Measurements from ENCODE around the gene U2AF1L4. TPM values are rescaled to one million over a fixed set of nuclear protein-coding genes. Genes with fewer than 3 reads are reported as not detected.
A peak's percentile ranks its signal among the peaks of the same experiment; 100 is the strongest.

The U2AF1L4 gene
- polyA plus RNA-seq, 3 donors: 6.2 to 140 (median 8.7) TPM

- H3K4me1 Mint-ChIP-seq: no peaks in the 10 kb centered on the region
- WGBS (ENCODE audit: insufficient coverage): 97% methylated on average over 25 of the region's 31 CpGs
- no peaks in the 10 kb centered on the region for H3K4me1 ChIP-seq (ENCODE audit: control insufficient read depth in 1 of 2, insufficient read depth in 2 of 2, low read length in 2 of 2)
These were observed 41.3 kb upstream of the U2AF1L4 start for GRCh38 chr19:35786299-35787160.

GRCh38 chr19:35785339-35785627 is 40.1 kb upstream of the U2AF1L4 start:
- H3K9me3 ChIP-seq (replicated peaks in 1 of 2; ENCODE audit: control insufficient read depth in 1 of 2, insufficient read depth in 1 of 2, low read length in 2 of 2): no peaks in the 10 kb centered on the region
- Mint-ChIP-seq H3K36me3 (peaks cover 29 to 53% of the 10 kb centered on the region in 2 donors), H3K4me3 (no peak overlapping the region), H3K9me3 (no peaks in the 10 kb centered on the region), H3K27me3 (ENCODE audit: low read depth in 3 of 3) (peaks cover 0 to 5% (median 0%) of the 10 kb centered on the region in 3 donors), H3K4me1 (no peaks in the 10 kb centered on the region), H3K27ac (peak overlapping the region in 1 of 7 donors; percentile 53)
- TF ChIP-seq CTCF (IDR thresholded peaks at IDR 0.05): no peak
- no peaks in the 10 kb centered on the region for H4K20me1 ChIP-seq (ENCODE audit: insufficient read depth, low read length)
- intact Hi-C loops (cut with micrococcal nuclease): no loop called here
- 100% methylated on average over 1 of the region's 10 CpGs for WGBS (ENCODE audit: insufficient coverage)
- no peaks in the 10 kb centered on the region for H3K4me1 ChIP-seq (ENCODE audit: control insufficient read depth in 1 of 2, insufficient read depth in 2 of 2, low read length in 2 of 2)
- no peaks in the 10 kb centered on the region for H3K27me3 ChIP-seq (ENCODE audit: control insufficient read depth in 2 of 2, insufficient read depth in 2 of 2, low read length in 2 of 2)
- no peak overlapping the region for H3K9ac ChIP-seq (ENCODE audit: insufficient read depth, low read length, poor library complexity, severe bottlenecking)
- H3K4me2 ChIP-seq (replicated peaks; ENCODE audit: extremely low read depth, low read length, poor library complexity, severe bottlenecking): no peak overlapping the region
- H3K4me3 ChIP-seq (replicated peaks in 1 of 3; ENCODE audit: low read depth in 2 of 3, low read length in 3 of 3): no peak overlapping the region
- H2AFZ ChIP-seq (ENCODE audit: insufficient read depth, low read depth, low read length, poor library complexity, severe bottlenecking): no peak overlapping the region
- H3K36me3 ChIP-seq (replicated peaks in 1 of 2; ENCODE audit: control insufficient read depth in 1 of 2, insufficient read depth in 2 of 2, low read length in 2 of 2): peaks cover 28 to 38% of the 10 kb centered on the region in 2 donors
- no peak overlapping the region for H3K27ac ChIP-seq (ENCODE audit: low read depth in 1 of 2, low read length in 2 of 2)
- H3K79me2 ChIP-seq (ENCODE audit: insufficient read depth, low read length): no peaks in the 10 kb centered on the region
- DNase-seq: no peak

More at GRCh38 chr19:35786299-35787160, 41.3 kb upstream of the U2AF1L4 start:
- Histone ChIP-seq H3K27me3 (ENCODE audit: control insufficient read depth in 2 of 2, insufficient read depth in 2 of 2, low read length in 2 of 2) (no peaks in the 10 kb centered on the region), H3K9ac (ENCODE audit: insufficient read depth, low read length, poor library complexity, severe bottlenecking) (no peak overlapping the region), H3K4me2 (replicated peaks; ENCODE audit: extremely low read depth, low read length, poor library complexity, severe bottlenecking) (no peak overlapping the region), H2AFZ (ENCODE audit: insufficient read depth, low read depth, low read length, poor library complexity, severe bottlenecking) (no peak overlapping the region), H3K36me3 (replicated peaks in 1 of 2; ENCODE audit: control insufficient read depth in 1 of 2, insufficient read depth in 2 of 2, low read length in 2 of 2) (peaks cover 21 to 32% of the 10 kb centered on the region in 2 donors), H4K20me1 (ENCODE audit: insufficient read depth, low read length) (no peaks in the 10 kb centered on the region), H3K79me2 (ENCODE audit: insufficient read depth, low read length) (no peaks in the 10 kb centered on the region), H3K4me3 (replicated peaks in 1 of 3; ENCODE audit: low read depth in 2 of 3, low read length in 3 of 3) (no peak overlapping the region), H3K9me3 (replicated peaks in 1 of 2; ENCODE audit: control insufficient read depth in 1 of 2, insufficient read depth in 1 of 2, low read length in 2 of 2) (no peaks in the 10 kb centered on the region), H3K27ac (ENCODE audit: low read depth in 1 of 2, low read length in 2 of 2) (no peak overlapping the region)
- H3K36me3 Mint-ChIP-seq: peaks cover 23 to 44% of the 10 kb centered on the region in 2 donors
- TF ChIP-seq CTCF (IDR thresholded peaks at IDR 0.05): no peak
- no peak for DNase-seq
- H3K9me3 Mint-ChIP-seq: no peaks in the 10 kb centered on the region
- peak overlapping the region in 2 of 7 donors; percentile 8 to 35 for H3K27ac Mint-ChIP-seq
- intact Hi-C loops (cut with micrococcal nuclease): no loop called here
- H3K4me3 Mint-ChIP-seq: no peak overlapping the region
- peaks cover 0 to 5% (median 0%) of the 10 kb centered on the region in 3 donors for H3K27me3 Mint-ChIP-seq (ENCODE audit: low read depth in 3 of 3)

Measured in CD14-positive monocyte (primary cell).